ENCODE data around the gene PEDS1. TPM values are rescaled to one million over a fixed set of nuclear protein-coding genes. Genes with fewer than 3 reads are reported as not detected.

Gene PEDS1
- total and polyA plus RNA-seq, 2 of the 4 experiments (the other 2 are of a cell fraction) = 24.0 to 59.9 TPM

DNA sequence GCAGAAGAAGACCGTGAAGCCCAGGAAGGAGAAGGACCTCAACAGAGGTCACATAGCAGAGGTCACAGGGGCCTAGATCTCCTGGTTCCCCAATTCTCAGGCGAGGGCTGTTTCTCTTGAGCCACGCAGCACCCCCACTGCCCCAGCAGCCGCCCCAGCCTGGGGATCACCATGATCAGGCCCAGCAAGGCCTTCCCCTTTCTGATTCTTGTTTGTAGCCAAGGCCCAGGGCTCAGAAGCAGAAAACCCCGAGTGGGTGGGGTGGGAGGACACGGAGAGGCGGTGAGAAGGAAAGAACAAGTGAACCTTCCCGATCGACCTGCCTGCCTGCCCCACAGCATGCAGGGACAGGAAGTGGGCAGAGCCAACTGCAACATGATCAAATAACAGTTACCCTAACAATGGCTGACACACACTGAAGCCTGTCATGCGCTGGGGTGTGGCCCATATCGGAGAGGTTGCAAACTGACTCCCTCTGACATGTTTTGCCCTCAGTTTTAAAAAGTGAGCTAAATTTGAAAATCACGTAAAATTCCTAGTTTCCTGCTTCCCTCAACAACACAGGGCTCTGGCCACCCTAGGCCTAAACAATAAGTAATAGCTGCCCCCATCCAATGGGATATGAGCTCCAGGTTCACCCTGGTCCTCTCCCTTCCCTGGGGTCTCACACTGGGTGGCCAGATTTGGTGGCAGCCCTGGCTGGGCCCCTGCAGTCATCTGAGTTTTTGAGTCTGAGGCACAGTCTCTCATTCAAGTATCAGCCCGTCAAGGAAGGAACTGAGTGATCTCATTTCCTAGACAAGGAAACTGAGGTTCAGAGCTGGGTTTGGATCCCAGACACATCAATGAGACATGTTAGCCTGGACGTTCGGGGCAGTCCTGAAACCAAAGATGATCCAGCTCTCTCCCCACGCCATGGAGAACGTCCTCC, 6.5 kb downstream of the PEDS1 start (continued):
- TF ChIP-seq, protein P1, sequence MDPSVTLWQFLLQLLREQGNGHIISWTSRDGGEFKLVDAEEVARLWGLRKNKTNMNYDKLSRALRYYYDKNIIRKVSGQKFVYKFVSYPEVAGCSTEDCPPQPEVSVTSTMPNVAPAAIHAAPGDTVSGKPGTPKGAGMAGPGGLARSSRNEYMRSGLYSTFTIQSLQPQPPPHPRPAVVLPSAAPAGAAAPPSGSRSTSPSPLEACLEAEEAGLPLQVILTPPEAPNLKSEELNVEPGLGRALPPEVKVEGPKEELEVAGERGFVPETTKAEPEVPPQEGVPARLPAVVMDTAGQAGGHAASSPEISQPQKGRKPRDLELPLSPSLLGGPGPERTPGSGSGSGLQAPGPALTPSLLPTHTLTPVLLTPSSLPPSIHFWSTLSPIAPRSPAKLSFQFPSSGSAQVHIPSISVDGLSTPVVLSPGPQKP (IDR thresholded peaks at IDR 0.05; ENCODE audit: borderline replicate concordance, low read depth, low read length) = no peak
- TF ChIP-seq FOS (IDR thresholded peaks at IDR 0.05; ENCODE audit: low read depth, low read length) = no peak
- no peak for TF ChIP-seq MAFK (IDR thresholded peaks at IDR 0.05; ENCODE audit: low read depth, low read length)

Data from IMR-90 (cell line).